Activated CD4-positive, alpha-beta T cell treated with anti-CD3 and anti-CD28 coated beads, Interleukin-2, amount 50 U/mL, for 1 hour (primary cell): Measurements from ENCODE around the gene C13orf46.

Experiments used
- DNase-seq: peaks from one replicate; pipeline ENCODE4 v3.0.0-alpha.2; 2020

C13orf46 gene

DNA sequence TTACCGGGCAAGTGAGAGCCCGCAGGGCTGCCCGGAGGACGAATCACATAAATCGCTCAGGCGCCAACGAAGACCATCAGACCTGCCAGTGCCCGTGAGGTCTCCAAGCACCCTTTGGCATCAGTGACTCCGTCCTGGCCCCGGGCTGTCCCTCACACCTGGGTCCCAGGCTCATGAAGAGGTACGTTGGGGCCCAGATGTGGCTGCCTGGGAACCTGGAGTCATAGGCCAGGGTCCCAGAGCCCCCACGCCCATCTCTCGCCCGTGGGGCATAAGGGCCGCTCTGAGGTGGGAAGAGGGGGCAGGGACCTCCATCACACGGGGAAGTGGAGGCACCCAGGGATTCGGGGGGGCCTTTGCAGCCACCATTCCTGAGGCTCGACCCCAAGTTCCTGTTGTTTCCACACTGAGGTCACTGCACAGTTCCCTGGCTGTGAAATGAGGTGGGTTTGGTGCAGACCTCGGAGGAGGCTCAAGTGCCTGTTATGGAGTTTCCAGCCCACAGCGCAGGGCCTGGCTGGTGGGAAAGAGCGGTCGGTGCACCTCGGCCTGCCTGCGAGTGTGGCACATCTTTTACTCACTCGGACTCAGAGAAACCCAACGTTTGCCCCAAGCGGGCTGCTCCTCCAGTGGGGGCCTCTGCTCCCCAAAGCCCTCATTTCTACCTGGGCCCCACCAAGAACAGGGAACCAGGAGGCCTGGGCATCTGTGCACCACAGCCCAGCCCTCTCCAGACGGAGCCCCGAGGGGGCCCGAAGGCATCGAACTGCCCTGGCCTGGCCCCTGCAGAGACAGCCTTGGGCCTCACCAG, 35.9 kb upstream of the C13orf46 start:
- DNase-seq, result no peak

GRCh38 chr13:114008964-114009589, 35.2 kb upstream of the C13orf46 start:
- no peak for DNase-seq

GRCh38 chr13:114007566-114007965, 33.7 kb upstream of the C13orf46 start:
- no peak for DNase-seq

- DNase-seq, result no peak
Measured at GRCh38 chr13:114005206-114005724, 31.4 kb upstream of the C13orf46 start.

- DNase-seq, result no peak
Measured at GRCh38 chr13:114004420-114005205, 30.7 kb upstream of the C13orf46 start.

DNA sequence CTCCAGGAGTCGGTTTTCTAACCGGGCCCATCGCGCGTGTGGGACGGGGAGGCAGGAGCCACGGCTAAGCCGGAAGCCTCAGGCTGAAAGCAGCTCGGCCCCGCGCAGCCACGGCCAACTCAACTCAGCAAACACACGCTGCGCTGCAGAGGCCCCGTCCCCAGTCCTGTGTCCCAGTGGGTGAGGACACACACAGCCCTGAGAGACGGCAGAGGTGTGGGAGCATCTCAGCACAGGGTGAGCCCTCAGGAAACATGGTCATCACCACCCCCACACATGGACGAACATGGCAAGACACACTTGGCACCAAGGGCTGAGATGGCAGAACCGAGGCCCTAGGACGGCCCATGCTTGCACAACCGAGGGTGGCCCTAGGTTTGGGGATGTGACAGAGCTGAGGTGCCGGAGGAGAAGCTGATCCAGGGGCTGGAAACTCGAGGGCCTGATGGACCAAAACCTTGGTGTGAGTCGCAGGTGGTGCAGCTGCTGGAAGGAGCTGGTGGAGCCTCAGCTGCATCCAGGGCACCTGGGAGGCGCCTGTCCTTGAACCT, 29.0 kb upstream of the C13orf46 start:
- DNase-seq, result no peak

DNA sequence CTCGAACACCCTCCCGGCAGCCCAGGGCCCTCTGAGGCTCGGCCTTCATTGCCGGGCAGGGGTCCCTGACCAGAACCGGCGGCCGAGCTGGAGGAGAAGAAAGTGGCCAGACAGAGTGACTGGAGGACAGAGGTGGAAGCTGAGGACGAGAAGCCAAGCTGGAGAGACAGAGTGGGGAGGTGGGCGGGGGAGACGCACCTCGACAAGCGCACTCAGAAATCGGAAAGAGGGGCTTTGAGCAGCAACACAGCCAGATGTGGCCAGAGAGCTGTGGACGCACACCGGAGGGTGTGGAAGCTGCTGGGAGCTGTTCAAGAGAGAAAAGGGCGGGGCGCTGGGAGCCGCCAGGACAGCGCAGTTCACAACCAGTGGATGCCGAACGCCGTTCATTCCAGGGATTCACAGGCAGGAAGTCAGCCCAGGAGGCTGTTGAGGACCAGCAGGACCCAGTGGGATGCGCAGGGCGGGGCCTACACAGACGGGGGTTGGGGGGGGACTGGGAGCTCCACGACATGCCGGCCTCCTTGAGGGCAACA, 28.2 kb upstream of the C13orf46 start:
- no peak for DNase-seq

DNA sequence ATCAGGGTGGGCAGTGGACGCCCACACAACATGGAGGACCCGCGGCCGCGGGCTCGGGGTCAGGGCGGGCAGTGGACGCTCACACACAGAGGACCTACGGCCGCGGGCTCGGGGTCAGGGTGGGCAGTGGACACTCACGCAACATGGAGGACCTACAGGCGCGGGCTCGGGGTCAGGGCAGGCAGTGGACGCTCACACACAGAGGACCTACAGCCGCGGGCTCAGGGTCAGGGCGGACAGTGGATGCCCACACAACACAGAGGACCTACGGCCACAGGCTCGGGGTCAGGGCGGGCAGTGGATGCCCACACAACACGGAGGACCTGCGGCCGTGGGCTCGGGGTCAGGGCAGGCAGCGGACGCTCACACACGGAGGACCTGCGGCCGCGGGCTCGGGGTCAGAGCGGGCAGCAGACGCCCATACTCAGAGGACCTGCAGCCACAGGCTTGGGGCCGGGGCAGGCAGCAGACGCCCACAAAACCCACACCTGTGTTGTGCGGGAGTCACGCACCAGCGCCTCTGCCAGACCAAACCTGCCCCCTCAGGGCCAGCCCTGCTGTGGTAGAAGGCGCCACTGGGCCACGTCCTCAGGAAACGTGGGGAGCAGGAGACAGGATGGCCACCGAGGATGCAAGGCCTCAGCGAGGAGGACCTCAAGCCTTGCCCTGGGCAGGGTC, 27.6 kb upstream of the C13orf46 start:
- no peak for DNase-seq

DNA sequence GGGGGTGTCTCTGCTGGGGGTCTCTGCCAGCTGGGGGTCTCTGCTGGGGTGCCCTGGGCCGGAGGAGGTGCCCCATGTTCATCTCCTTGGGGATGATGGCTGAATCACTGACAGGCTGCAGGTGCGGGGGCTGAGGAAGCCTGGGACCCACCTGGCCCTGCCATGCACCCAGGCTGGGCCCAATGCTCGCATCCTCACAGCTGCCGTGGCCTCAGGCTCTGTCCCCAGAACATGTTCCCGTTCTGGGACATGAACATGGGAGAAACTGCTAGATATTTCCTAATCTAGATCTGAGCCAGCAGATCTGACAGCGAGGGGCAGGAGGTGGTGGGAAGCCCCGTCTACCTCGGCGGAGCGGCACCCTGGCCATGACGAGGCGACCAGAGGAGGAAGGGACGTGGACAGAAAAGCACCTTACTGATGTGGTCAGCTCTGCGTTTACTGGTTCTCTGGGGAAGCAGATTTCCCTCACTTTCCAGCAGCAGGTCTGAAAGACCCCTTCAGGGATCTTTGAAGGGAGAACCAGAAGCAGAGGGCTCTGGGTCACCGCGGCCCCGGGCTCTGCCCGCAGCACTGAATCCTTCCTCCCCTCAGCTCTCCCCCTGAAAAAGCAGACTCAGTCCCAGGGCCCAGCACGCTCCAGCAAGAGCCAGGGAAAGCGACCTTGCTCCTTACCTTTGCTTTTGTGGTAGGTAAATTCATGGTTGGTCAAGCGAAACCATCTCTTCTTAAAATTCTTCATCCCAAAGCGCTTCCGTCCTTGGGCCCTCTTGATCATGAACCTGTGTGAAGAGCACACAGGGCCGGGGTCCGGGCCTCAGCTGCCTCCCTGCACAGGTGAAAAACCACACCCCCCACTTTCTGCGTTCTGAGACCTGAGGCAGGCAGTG, 26.5 kb upstream of the C13orf46 start:
- no peak for DNase-seq

DNA sequence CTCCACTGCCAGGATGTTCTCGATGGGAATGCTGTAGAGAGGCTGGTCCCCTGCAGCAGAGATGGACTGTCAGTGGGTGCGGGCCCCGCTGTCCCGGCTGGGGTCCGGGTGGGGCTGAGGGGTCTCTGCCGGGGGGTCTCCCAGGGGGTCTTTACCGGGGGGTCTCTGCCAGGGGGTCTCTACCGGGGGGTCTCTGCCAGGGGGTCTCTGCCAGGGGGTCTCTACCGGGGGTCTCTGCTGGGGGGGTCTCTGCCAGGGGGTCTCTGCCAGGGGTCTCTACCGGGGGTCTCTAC, 25.7 kb upstream of the C13orf46 start:
- DNase-seq, result no peak

DNA sequence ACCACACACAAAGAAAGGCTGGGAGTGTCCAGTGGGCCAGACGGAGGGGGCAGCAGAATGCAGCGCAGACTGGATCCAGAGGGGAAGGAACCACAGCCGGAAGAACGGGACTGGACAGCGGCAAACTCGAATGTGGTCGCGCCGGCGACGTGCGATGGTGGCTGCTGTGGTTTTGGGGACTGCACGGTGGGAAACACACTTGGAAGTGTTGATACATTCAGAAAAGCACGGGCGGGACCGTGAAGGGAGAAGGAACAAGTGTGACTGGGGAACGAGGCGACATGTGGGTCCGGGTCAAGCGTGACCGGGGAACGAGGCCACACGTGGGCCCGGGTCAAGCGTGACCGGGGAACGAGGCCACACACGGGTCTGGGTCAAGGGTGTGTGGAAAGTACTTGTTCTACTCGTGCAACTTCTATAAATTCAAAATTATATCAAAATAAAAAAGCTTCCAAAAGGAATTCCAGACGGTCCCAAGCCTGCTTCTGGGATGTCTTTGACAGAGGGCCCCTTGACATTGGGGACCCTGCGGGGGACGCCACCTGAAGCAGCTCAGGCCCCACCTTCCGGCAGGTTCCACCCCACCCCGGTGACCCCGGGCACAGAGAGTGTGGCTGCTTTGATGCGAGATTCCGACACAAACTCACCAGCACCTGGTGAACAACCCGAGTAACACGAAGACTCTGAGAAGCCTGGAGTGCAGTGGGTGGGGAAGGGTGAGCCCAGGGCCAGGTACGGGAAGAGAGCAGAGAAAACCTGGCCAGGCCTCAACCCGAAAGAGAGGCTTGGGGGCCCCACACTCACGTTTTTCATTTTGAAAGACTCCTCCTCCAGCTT, 25.1 kb upstream of the C13orf46 start:
- DNase-seq, result no peak

- no peak for DNase-seq
Measured at GRCh38 chr13:113997845-113998751, 24.2 kb upstream of the C13orf46 start.

DNA sequence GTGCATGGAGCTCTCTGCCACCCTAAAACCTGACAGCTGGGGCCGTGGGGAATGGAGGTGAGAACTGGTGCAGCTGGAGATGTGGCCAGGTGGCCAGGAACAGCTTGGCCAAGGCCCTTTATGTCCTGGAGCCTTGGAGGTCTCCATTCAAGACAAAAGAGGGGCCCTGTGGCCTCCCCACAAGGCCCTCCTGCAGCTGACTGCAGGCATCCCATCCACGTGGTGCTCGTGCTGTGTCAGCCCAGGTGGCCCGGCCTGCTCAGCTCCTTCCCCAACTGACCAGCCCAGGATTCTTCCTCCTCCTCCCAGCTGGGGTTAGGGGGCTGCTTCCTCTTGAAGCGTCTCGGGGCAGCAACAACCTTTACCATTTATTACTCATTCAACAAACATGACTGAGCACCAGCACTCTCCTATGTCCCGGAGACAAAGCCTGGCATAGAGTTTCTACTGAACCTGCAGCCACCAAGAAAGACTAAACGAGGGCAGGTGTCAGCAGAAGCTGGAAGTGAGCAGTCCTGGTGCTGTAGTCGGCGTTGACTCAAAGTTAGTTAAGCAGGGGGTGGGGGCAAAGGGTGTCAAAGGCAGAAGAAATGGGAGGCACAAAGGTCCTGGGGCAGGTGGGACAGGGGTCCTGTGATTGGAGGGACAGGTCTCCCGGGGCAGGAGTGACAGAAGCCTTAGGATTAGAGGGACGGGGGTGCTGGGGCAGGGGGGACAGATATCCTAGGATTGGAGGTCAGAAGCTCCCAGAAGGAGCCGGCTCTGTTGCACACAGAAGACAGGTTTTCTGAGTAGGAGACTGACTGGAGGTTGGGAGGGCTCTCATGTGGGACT, 23.3 kb upstream of the C13orf46 start:
- no peak for DNase-seq

DNA sequence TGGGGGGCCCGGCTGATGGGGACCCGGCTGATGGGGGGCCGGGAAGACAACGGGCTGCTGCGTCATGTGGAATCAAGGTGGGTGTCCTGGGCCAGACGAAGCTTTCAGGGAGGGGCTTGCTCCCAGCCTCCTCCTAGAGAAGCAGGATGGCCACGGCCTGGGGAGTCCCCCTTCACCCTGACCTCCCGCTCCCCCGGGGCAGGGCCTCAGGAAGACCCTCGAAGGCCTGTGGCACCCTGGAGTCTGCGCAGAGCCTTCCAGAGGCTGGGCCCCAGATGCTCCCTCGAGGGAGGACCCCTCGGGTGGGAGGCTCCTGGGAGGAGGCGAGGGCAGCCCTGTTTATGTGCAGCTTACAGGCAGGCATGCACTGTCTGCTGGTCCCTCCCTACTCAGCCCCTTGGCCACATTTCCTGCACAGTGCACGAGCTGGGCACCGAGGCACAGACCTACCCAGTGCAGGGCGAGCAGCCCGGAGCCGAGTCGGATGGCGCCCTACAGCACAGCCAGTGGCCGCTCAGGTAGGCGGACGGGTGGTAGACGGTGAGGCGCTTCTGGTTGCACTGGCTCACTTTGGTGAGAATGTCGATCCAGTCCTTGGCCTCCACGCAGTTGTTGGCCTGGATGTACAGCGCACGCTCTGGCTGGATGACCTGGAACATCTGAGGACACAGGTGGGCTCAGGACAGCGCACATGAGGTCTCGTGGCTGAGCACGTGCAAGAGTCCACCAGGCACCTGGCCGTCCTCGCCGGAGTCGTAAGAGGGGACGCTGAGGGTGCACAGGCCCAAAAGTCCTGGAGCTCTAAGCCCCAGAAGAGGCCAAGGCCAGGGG, 22.4 kb upstream of the C13orf46 start:
- DNase-seq, result no peak

GRCh38 chr13:113995051-113995601, 21.2 kb upstream of the C13orf46 start:
- DNase-seq, result no peak

GRCh38 chr13:113992276-113993005, 18.6 kb upstream of the C13orf46 start:
- DNase-seq, result no peak
